HG03354 (cell line): ENCODE measurements around the gene SLC22A3.
"Not testable (repeated sequence)": the region's sequence is repeated elsewhere in the genome, so short reads cannot be mapped to it uniquely, and the experiment has no call there.

Source experiments
- ATAC-seq: cut with Tn5 transposase; IDR thresholded peaks from one replicate; pipeline ENCODE4 v1.9.1; 2021; ENCODE audit warnings: mild to moderate bottlenecking; ENCODE audit not compliant: unreplicated experiment, poor library complexity, severe bottlenecking

SLC22A3 gene

DNA sequence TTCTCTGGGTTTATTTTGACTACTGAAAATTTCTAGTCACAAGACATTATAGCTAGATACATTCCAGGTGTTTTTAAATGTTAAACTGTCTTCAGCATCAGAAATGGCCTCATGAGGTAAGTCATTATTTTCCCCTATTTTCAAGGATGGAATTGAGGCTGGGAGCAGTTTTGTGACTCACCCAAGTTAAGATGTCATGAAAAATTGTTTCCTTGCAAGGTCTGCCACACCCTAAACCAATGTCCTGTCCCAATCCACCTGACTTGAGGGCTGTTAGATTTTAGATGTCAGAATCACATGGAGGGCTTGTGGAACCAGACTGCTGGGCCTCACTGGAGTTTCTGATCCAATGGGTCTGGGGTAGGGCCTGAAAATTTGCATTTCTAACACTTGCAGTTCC is 16.9 kb downstream of the SLC22A3 start:
- ATAC-seq = no peak

DNA sequence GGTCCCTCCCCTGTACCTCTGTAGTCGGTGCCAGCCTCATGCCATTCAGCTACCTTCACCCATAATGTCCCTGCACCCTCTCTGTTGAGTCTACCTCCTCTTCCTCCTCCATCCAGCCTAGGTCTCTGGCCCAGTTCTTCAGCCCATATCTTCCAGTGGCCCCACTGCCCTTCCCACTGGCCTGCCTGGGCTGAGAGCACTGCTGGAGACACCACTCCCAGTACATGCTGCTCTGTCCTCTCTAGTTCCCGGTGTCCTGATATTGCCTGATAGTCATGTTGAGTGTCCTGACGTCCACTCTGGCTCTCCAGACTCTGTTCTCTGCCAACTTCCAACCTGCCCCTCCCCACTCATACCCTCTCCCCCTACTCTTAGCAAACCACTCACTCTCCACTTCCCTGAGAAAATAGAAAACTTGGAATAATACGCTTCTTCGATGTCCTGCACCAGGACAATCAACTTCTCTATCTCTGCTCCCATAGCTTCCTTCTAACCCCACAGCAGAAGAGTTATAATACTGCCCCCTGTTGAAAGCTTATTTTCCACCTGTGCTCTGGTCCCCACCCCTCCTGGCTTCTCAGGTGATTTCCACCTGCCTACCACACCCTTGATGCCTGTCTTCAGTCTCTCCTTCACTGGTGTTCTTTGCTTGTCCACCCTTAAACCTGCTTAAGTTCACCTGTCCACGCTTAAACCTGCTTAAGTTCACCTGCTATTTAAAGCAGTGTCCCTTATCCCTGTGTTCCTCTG is 19.8 kb downstream of the SLC22A3 start:
- ATAC-seq = no peak

DNA sequence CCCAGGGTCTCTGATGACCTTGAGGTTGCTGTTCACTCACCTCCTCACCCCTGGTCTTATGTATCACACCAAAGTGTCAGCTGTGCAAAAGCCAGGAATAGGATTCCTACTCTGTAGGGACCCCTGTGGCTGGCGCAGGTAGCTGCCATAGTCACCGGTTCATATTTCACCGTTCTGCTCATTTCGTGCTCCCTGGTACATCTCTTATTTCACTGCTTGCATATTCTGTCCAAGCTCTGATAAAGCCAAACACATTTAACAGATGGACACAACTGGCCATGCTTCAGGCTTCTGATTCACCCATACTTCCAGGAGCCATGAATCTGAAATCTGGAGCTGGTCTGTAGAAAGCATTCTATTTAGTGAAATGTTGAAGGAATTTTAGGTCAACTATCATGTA is 20.5 kb downstream of the SLC22A3 start:
- no peak for ATAC-seq

DNA sequence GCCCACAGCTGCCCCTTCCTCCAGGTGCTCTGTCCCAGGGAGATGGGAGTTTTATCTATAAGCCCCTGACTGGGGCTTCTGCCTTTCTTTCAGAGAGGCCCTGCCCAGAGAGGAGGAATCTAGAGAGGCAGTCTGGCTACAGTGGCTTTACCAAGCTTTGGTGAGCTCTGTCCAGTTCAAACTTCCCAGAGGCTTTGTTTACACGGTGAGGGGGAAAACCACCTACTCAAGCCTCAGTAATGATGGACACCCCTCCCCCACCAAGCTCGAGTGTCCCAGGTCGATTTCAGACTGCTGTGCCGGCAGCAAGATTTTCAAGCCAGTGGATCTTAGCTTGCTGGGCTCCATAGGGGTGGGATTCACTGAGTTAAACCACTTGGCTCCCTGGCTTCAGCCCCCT is 25.4 kb downstream of the SLC22A3 start:
- ATAC-seq = not testable (repeated sequence)

DNA sequence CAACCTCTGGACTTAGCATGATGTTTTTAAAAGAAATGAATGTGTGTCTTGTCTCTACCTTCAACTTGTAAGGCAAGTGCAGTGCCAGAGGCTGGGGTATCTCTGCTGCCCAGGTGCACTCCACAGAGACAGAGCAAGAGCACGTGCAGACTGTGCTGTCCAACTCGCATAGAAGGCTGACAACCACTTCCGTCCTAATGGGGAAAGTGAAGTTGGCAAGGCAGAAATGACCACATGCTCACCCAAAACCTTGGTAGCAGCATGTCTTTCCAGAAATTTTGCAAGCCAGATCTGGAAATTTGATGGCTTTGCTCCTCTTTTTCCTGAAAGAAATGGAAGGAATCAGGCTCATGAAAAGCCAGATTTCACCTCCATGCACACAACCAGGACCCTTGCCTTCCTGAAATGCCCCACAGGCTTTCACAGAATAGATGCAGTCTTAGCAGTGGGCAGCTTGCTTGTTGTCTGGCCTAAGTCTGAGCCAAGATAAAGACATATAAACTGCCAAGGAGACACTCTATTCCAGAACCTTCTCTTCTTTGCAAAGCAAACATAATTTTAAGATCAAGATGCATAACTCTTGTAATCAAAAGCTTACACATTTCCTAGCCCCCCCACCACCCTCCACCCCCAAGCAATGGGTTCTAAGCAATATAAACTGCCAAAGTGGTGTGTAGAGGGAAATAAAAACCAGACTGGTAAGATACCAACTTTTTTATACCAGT is 26.8 kb downstream of the SLC22A3 start:
- ATAC-seq = no peak

DNA sequence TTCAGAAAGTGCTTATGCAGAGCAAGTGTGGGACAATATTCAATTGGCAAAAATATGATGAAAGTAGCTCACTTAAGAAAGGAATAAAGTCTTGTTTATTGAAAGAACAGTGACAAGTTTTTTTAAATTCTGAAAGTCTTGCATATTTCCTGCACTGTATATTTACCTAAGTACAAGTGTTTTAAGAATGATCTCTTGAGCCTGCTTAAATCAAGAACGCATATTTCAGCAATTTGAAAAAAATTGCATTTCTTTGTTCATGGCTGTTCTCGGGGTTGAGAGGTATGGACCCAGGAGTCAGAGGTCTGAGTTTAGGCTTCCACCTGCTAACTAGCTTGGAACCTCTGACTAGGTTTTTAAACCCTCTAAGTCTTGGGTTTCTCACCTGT is 27.4 kb downstream of the SLC22A3 start:
- ATAC-seq = no peak

DNA sequence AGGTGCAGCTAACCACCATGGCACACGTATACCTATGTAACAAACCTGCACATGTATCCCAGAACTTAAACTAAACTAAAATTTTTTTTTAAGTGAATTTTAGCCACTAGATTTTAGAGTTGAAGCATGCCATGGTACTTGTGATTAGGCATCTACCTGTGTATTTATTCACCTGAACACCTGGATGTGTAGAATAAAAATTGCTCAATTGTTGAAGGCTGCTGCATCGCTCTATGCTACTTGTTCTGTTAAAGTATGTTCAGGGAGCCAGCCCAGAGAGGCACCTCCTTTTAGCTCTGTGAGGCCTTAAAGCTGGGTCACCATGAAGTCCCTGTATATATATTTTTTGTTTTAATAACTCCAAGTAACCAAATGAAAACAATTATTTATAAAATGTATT is 28.3 kb downstream of the SLC22A3 start:
- no peak for ATAC-seq

DNA sequence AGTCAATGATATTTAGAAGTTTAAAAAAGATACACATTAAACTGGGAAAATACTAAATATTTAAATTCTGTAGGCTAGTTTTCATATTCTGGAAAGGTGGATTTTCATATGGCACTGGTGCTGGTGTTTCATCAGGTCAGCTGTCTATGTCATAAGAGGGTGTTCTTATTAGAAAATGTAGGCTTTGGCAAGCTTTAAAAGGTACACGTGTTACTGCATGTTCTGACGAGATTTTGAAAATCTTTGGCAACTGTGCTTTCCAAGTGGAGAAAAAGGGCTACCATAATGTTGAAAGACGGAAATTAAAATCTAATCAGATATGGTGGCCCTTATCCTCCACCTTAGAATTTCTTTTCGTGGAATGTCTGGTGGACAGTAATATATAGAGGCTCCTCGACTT is 30.0 kb downstream of the SLC22A3 start:
- no peak for ATAC-seq

DNA sequence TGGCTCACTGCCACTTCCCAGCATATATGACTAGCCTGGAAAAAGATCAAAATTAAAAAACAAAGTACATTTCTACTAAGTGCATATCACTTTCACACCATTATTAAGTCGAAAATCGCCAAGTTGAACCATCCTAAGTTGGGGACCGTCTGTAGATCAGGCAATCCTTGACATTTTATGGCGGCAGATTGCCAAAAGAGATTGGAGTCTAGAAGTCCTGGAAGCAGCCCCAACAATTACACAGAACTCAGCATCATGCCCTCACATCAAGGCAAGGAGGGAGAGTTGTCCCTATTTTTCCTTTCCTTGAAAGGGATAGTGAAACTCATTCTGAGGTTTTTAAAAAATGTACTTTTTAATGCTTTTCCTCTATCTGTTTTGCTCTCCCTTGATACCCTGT is 30.7 kb downstream of the SLC22A3 start:
- no peak for ATAC-seq

DNA sequence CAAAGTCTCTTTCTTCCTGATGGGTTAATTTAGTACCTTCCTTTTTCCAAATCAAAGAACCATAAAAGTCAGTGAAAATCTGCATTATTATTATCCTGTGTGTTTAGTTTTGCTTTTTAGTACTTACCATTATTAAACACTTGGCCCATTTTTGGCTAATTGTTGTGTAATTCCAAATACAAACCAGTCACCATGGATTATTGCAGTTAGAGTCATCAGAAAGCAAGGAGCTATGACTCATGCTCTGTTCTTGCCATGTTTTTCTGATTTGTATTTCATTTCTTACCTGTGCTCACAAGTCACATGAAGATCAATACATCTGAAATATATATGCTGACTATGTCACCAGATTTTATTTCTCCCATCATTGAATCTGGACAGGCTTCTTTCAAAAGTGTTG is 31.3 kb downstream of the SLC22A3 start:
- no peak for ATAC-seq

DNA sequence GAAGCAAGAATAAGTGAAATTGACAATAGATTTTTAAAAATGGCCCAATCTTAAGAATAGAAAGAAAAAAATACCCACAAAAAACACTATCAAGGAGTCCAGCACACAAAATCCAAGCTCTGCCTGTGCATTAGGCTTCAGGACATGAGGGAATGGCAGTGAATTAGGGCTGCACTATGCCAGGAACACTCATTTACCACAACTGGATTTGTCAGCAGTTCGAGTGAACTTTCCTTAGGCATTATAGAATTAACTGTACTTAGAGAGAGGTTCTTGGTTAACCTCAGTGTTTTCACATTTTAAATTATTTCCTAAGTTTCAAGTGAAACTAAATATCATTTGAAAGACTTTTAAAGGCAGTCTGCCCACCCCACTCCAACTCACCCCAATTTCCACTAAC is 34.8 kb downstream of the SLC22A3 start:
- no peak for ATAC-seq

DNA sequence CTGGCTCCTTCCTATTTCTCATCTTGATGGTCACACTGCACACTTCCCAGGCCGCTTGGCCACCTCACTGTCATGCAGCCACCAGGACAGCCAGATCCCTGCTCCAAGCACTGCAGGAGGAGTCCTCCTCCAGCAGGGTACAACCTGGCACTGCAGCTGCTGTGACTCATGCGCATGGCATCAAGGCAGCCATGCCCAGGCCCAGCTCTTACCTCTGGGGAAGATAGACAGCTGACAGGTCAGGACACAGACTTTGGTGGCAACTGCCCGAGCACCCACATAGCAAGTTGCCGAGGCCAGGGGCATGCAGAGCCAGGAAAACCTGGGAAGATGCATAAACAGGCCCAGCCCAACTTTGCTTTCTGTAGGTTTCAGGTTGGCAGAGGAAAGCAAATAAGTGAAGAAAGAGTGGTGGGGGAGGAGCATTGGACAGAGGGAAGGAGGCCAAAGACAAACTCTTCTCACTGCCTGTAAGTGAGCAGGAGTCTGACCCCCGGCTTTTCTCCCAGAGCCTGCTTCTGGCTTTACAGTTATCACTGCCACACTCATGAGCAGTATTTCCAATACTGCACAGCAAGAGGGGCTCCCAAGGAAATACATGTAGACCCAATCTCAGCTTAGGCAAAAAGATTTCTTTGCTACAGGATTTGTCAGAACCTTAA is 38.8 kb downstream of the SLC22A3 start:
- ATAC-seq = no peak

DNA sequence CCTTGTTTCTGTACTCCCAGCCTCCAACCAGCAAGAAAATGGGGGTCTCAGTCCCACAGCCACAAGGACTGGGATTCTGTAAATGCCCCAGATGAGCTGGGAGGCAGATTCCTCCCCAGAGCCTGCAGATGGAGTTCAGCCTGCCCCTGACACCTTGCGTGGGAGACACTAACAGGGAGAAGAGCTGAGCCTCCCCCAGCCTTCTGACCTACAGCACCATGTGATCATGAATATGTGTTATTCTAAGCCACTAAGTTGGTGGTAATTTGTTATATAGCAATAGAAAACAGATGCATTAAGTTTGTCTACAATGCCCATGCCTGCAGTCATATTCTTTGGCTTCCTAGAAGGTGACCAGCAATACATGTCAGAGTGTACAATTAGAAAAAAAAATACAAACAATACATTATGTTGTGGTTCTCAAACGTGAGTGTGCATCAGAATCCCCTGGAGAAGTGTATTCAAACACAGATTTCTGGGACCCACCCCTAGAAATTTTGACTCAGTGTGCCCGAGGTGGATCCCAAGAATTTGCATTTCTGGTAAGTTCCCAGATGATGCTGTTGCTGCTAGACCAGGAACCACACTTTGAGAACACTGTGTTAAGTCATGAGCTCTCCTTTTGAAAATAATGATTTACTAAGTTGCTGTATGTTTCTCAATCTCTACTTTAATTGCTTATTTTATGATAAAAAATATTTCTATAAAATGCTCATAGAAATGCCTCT is 39.9 kb downstream of the SLC22A3 start:
- no peak for ATAC-seq

DNA sequence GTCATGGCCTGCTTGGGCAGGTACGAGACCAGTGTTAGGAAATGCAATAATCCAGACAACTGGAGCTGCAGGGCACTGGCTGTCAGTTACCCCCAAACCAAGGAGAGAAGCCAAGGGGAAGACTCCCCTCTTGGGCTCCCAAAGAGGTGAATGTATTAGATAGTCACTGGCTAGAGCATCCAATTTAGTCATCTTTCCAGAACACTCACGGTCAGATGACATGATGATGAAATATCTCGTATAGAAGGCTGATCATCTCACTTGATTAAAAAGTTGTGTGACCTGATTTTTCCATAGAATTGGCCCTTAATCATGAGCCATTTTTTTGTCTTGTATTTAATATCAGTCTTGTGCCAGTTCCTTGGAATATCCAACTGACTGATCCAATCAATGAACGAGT is 40.7 kb downstream of the SLC22A3 start:
- no peak for ATAC-seq

DNA sequence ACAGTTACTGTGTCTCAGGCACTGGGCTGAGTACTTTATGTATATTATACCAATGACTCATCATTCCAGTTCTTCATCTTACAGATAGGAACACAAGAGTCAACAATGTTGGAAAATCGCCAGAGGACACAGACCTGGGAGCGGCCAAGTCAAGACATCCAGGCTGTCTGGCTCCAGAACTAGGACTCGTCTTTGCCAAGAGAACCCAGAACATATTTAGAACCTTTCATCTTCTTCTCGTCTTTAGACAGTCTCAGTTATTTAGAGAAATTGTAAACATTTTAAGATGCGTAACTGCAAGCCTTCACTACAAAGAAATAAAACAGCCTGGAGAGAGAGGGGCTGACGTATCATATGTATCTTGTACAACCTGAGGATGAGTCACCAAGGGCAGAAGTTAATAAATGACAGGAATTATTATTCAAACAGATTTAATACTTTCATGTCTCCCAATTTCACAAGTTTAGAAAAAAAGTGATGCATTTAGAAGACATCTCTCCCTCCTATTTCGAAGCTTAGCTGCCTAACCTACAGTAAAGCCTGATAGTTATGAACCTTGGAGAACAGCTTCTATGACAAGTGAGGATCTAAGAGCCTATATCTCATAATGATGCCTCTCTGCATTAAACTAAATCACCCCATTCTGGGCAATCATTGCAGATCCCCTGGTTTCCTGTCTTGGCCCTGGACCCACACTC is 43.4 kb downstream of the SLC22A3 start:
- ATAC-seq = no peak

DNA sequence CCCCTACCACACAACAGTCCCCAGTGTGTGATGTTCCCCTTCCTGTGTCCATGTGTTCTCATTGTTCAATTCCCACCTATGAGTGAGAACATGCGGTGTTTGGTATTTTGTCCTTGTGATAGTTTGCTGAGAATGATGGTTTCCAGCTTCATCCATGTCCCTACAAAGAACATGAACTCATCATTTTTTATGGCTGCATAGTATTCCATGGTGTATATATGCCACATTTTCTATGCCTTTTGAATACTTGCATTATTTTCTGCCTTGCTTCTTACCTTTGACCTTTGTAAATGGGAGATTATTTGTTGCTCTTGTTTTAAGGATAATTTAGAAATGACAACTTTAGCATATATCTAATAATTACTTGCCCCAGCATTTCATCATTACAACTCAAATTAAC is 45.3 kb downstream of the SLC22A3 start:
- ATAC-seq = not testable (repeated sequence)

DNA sequence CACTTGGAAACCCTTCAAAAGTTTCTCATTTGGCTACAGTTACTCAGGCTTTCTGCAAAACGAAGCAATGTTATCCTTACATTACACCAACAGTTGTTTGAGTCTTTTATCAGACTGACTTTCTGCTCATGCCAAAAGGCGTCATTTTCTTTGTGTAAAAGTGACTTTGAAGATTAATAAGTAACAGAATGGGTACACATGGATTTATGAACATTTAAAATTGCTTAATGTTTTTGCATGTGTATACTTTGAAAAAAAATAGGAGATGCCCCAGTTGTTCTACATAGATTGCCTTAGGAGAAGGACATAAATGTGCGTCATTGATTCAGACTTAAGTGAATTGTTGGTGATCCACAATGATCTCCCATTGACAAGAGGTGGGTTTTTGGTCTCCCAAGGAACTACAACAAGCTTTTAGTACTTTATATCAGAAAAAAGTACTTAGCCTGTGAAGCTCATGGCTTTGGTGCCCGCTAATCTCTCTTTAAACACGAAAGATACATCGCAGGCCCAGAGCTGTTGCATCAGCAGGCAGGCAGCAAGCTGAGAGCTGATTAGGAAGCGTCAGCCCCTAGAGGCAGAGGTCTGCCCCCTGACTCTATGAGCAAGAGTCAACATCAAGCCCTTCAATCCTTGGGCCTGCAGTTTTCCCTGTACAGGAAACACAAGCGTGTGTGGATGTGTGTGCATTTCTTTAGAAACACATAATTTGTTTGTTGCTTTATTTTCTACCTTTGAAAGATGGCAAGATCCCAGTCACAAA is 45.9 kb downstream of the SLC22A3 start:
- ATAC-seq = no peak

DNA sequence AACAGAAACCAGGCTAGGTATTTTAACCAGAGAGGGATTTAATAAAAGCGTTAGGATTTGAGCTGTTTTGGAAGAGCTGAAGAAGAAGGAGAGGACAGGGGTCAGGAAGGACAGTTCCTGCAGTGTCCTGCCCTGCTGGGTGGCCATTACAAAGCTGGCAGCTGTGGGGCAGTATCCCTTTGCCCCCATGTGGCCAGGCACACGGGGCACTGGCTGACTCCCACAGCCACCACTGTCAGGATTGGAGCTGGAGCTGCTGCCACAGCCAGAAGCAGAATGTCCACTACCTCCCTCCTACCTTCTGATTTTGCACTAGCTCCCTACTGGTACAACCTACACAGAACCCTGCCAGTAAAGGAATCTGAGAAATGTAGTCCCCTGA is 46.5 kb downstream of the SLC22A3 start:
- ATAC-seq = no peak

DNA sequence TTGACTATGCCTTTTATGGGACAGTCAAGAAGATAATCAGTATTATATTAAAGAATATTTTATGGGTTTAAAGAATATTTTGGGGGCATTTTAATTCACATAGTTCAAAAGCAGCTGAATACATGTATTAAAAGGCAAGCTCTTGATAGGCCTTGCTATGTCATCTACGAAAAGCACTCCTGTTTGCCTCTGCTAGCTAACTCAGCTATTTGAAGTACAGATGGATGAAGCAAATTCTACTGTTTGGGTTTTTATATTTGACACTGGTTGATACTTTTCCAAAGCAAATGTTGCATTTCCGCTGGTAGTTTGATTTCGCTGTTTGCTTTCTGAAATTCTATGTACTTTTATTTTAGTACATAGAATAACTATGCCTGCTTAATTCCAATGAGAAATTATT is 47.0 kb downstream of the SLC22A3 start:
- no peak for ATAC-seq
